Metanephros (tissue), 1 donor: ENCODE measurements around the gene ZSCAN30. TPM values are rescaled to one million over a fixed set of nuclear protein-coding genes. Genes with fewer than 3 reads are reported as not detected.

Experiments
- total RNA-seq: library from RNA; depleted of rRNA; stranded (reverse); fragments of >200 nt; gene quantifications from one replicate; pipeline ENCODE4 v1.2.3, GENCODE V29; 2014

The ZSCAN30 gene
- total RNA-seq: 29.4 TPM

GRCh38 chr18:35290094-35290735 is at the start of gene ZSCAN30:
TSS of gene ZSCAN30 (minus strand) at chr18:35290229. CDS start at chr18:35264352, 25,877 bp downstream.

GRCh38 chr18:35240664-35241447 is 49.2 kb downstream of the ZSCAN30 start, which contains the start of gene ZNF397:
TSS of gene ZNF397 (plus strand) at chr18:35241034. CDS start at chr18:35242471, 1,437 bp downstream.

Other genes starting within 250 kb of the ZSCAN30 start
- 18.3 TPM for gene MAPRE2, start 248.8 kb downstream of the ZSCAN30 start, total RNA-seq
- gene ZNF397, start 49.2 kb downstream of the ZSCAN30 start, total RNA-seq: 38.1 TPM
- 45.5 TPM for gene ZNF24, start 54.2 kb upstream of the ZSCAN30 start, total RNA-seq
- 3.9 TPM for gene ZNF396, start 87.1 kb upstream of the ZSCAN30 start, total RNA-seq
- gene INO80C, start 207.7 kb upstream of the ZSCAN30 start, total RNA-seq: 12.3 TPM